SKM-1 (cell line): ENCODE data around the gene TCN2.
A peak's percentile ranks its signal among the peaks of the same experiment; 100 is the strongest.
"Not testable (repeated sequence)": the region's sequence is repeated elsewhere in the genome, so short reads cannot be mapped to it uniquely, and the experiment has no call there.

Experiments used
- DNase-seq: peaks from one replicate; lab custom pipeline; 2025; ENCODE audit not compliant: unreplicated experiment; lab: John Stamatoyannopoulos, UW

The TCN2 gene

DNA sequence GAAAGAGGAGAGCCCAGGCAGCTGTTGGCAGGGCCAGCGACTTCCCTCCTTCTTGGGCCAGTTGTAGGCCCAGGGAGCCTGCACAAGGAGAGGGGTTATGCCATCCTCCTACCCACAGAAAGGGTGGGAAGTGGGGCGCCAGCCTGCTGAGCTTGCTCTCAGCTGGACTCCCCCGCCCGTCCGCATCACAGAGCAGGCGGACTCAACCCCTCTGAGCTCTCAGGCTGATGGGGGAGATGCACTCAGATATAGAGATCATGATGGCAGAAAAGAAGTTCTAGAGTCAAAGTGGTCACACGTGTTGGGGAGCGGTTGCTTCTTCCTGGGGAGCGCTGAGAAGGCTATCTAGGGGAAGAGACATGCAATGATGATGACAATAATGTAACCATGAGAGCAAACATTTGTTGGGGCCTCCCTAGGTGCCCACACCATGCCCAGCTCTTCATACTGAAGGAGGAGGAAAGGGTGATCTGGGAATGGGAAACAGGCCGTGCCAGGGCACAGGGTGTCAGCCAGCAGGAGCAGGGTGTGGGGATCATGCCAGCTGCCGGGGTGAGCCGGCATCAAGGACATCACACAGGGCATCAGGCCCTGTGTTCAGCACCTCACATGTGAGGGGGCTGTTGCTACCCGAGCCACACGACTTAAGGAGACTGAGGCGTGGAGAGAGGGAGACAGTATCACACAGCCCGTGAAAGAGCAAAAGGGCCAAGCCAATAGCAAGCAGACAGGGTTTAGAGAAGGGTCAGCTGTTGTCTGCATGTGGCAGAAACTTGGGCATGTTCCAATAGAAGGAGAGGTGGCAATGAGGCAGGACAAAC, 36.3 kb downstream of the TCN2 start:
- DNase-seq = no peak

DNA sequence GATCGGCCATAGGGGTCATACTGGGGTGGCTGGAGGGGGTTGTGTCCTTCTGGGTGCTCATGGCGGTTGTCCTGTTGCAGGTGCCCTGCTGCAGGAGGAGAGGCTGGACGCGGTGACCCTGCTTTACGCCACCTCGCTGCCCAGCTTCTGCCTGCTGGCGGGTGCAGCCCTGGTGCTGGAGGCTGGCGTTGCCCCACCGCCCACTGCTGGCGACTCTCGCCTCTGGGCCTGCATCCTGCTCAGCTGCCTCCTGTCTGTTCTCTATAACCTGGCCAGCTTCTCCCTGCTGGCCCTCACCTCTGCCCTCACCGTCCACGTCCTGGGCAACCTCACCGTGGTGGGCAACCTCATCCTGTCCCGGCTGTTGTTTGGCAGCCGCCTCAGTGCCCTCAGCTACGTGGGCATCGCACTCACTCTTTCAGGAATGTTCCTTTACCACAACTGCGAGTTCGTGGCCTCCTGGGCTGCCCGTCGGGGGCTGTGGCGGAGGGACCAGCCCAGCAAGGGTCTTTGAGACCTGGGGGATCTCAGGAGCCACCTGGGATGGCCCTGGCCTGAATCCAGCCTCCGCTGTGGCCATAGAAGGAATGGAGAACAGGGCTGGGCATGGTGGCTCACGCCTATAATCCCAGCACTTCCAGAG, 39.7 kb downstream of the TCN2 start:
- no peak for DNase-seq

DNA sequence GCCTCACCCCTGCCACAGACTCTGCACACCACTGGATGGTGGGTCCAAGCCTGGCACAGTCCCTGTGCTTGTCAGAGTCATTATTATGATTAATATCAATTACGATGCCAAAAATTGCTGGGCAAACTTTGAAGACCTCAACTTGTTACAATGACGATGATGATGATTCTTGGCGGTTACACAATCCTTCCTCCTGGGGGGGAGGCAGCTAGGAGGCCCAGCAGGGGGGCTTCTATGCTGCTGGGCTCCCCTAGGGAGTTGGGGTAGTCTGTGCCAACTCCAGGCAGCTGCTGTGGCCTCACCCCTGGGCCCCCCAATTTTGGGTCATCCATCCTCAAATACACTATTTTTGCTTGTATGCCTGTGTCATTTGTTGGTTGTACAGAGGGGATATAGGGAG, 40.6 kb downstream of the TCN2 start:
- DNase-seq = no peak

DNA sequence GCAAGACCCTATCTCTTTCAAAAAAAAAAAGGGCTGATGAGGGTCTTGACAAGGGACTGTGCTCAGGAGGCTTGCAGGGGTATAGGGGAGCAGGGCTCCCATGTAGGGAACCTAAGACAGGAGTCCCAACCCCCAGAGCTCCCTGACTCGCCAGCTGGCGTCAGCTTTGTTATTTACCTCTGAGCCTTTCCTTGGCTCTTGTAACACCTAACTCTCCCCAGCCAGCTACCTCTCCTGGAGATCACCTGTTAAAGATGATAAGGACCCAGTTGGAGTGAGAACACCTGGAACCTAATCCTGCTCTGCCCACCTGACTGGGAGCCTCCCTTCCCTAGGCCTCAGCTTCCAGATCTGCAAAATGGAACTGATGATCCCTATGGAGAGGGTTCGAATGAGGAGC, 41.9 kb downstream of the TCN2 start:
- DNase-seq = no peak

DNA sequence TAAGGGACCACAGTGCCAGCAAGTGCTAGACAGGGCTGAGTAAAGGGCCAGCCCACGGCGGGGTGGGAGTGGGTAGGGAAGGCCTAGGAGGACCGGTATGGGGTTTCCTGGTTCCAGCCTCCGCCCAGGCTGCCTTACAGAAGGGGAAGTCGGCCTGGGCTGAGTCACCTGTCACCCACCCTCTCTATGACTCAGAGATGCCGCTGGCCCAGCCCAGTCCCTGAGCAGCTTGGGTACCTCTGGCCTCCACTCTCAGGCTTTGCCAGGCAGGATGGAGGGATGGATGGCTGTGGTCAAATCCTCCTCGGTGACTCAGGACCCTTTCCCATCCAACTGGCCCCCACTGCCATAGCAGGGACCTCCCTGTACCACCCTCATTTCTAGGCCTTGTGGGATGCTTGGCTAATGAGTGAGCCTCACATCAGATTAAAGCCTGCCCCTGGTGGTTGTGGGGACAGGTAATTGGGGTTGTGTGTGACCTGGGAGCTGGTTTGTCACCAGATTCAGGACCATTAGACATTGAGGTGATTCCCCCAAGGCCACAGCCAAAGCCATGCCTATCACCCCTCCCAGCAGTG, 42.5 kb downstream of the TCN2 start:
- peak; percentile 48 for DNase-seq

DNA sequence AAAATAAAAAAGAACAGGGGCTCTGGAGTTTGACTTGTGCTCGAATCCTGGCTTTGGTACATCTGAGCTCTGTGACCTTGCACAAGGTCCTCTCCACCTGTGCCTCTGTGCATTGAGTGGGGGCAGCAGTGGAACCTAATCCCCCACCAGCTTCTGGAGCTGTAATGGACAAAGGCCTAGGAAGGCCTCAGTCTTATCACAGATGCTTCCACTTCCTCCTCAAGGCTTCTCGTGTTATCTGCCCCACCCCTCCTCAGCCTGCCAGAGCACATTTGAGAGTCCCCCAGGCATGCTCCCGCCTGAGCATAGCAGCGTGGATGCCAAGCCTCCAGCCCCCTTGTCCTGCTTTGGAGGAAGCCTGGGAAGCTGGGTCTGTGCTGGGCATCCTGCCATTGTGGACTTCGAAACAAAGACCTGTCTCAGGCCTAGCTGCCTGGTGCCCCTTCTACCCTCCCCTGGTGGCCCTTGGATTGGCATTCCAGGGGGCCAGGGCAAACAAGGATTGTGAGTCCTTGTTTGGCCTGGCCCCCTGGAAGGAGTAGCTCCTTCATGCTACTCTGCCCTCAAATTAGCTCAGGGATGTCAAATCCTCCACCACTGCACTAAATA, 43.6 kb downstream of the TCN2 start:
- DNase-seq = no peak

DNA sequence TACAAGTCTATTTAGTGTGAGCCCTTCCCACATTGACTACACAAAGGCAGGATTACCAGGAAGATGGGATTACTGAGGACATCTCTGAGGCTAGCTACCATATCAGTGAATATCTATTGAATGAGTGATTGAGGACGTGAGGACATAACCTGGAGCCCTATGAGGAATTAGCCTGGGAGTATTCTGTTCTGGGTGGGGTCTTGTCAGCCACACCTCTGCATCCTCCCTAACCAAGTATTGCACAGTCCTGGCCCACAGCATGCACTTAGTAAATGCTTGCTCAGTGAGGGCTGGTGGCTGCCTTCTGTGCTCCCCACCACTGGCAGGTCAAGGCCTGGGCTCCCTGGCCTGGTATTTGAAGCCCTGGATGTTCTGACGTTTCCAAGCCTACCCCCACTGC, 45.9 kb downstream of the TCN2 start:
- DNase-seq = no peak

DNA sequence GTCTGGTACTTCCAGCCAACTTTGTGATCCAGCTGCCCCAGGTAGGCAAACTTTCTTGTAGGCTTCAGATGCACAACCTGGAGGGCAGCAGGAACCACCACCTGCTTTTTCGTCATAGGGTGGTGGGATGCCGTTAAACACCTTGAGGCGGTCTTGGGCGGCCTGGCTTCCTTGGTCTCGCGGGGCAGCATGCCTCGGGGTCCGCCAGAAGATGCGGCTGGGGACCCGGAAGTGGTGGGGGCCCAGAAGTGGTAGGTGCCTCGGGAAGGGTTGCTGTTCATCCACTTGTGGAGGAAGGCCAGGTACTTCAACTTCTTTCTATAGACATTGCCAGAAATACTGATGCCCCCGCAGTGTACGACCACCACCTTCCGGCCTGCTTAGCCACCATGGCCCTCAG, 47.4 kb downstream of the TCN2 start:
- no peak for DNase-seq

DNA sequence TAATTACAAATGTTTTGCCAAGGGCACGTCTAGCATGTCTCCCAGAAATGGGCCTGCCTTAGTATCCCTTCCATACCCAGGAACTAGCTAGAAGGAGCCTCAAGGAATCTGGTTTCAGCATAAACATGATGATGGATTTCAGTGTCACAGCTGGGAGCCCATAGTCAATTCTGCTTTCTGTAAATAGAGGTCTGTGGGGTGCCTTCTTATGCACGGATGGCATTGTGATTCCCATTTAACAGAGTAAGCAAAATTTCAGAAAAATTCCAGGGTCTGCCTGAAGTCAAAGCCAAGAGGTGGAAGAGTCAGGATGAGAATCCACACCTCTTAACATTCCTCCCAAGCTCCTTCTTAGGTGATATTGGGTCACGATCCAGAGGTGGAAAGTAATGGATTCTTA, 48.6 kb downstream of the TCN2 start:
- DNase-seq = no peak

DNA sequence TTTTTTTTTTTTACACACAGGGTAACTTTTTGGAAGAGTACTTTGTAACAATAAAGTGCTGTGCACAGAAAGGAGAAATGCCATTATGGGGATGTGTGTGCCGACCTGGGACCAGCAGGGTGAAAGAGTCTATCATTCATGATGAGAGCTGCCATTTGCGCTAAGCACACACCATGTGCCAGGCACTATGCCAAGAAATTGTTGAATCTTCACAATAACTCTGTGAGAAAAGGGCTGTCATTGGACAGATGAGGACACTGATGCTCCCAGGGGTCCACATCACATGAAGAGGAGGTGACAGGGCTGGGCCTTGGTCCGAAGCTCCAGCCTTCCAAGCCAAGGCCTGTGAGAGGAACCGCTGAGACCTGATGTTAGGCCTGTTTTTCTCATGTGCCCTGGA, 55.1 kb downstream of the TCN2 start:
- DNase-seq = no peak

DNA sequence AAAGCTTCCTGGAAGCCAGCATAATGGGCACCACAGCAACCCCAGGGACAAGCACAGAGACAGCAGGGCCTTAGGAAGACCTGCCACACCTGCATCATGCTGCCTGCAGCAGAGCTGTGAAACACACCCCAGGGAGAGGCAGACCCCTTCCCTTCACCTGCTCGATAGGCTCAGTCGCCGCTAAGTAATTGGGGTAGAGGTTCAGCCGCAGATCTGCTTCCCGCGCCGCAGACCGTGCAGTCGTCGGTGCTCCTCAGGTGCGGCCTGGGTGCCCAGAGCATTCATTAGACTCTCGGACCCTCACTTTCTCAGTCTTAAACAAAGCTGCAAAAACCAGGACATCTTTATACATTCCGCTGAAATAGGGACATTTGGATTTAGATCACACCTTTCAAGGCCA, 57.8 kb downstream of the TCN2 start:
- DNase-seq = no peak

DNA sequence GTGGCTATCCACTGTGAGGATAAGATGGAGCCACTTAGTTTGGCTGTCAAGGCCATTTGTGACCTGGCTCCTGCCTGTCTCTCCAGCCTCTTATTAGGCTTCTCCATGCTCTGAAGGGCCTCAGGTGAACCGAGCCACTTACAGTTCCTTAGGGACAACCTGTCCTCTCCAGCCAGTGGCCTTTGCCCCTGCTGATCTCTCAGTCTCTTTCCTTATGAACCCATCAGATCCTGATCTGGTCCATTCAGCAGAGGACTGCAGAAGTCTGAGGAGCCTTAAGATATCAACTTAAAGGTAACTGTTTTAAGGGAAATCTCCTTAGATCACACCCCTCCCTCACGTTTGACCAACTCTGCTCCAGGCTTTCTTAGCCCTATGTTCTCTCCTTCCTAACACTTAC, 58.3 kb downstream of the TCN2 start:
- DNase-seq = no peak

DNA sequence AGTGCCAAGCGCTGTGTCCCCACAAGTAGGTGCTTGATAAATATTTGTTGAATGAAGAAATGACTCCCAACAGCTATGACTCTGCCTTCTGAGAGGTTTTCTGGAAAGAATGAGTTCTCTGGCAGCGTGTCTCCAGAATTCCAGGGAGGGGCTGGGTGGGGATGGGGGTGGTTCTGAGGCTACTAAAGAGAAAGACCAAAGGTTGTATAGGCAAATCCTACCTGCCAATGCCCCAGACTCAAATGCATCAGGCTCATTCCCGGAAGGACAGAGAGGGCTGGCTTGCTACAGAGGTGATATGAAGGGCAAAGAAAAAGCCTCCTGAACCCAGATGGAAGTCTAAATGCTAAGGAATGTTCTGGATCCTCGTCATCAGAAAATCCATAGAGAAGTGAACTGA, 58.8 kb downstream of the TCN2 start:
- DNase-seq = no peak

DNA sequence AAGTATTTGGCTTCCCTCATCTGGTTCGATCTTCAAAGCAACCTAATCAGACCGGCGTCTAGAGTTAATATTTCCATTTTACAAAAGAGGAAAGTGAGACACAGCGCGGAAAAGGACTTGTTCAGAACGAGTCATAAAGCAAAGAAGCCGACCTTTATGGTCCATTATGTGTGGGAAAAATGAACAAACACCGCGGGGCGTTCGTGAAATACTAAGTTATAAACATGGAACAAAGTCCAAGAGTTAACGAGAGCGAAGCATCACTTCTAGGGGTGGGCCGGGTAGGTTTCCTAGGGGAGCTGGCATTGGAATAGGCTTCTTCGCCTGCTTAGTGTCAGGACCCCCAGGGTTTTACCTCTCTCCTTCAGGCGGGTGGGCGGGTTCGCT, 60.1 kb downstream of the TCN2 start:
- DNase-seq = no peak

DNA sequence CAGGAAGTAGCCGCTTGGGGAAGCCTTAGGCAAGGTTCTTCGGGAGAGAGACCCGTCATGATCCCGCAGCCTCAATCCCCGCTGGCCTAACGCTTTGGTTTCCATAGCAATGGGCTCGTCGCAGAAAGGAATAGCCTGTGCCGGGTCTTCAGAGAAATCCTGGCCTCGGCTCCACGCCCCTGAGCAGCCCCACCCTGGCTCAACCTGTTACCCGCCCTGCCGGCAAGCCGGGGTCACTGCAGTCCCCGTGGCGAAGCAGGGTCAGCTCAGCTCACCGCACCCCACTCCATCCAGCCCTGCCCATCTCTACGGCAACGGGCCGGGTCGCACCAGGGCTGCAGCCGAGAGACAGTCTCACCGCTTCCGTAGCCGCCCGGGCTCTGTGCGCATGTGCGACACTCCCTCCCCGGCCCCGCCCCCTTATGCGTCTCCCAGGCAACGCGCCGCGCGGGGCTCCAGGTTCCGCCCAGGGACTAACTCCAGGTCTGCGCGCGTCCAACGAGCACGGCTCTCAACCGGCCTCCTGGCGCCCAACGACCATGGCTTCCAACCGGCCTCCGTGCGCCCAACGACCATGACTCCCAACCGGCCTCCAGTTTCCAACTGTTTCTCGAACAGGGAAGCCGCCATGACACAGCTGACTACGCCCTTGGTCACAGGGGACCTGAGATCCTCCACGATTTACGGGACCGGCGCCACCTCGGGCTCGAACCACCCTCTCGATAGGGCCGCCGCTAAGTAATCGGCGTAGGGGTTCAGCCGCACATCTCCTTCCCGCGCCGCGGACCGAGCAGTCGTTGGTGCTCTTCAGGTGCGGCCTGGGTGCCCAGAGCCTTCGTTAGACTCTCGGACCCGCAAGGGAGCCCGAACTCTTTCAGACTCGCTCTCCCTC, 60.8 kb downstream of the TCN2 start, which contains the start of gene DUSP18:
DUSP18 (minus strand) TSS at position 382 of the 892 bp plus-strand sequence. CDS start 3,872 bp downstream, outside the sequence.
- peak; percentile 70 for DNase-seq

DNA sequence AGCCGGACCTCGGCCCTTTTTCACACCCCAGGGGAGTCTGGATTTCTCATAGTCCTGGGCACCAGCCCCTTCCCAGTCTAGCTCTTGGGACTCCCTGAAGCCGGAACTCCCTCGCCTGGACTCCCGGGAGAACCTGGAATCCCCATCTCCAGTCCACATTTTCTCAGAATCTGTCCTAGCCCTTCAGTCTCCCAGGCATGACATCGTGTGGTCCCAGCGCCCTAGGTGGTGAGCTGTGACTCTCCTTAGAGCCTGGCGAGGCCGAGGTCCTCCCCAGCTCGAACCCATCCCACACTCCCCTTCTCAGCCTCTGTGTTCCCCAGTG, 61.4 kb downstream of the TCN2 start:
- no peak for DNase-seq

DNA sequence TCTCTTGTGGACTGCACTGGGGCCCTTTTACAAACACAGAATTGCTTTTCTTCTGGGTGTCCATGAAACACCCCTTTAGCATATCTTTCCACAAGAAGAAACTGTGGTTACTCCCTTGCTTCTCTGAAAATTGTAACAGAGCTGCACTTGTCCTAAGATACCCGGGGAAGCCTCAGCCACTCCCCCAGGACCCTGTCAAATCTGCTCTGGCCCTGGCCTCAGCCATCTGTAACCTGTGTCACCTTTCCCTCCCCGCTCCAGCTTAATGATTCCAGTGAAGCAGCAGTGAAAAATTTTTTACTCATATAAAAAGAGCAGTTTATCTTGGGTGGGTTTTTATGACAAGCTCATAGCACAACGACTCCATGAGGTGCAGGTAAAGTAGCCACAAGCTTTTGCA, 64.1 kb downstream of the TCN2 start:
- no peak for DNase-seq

DNA sequence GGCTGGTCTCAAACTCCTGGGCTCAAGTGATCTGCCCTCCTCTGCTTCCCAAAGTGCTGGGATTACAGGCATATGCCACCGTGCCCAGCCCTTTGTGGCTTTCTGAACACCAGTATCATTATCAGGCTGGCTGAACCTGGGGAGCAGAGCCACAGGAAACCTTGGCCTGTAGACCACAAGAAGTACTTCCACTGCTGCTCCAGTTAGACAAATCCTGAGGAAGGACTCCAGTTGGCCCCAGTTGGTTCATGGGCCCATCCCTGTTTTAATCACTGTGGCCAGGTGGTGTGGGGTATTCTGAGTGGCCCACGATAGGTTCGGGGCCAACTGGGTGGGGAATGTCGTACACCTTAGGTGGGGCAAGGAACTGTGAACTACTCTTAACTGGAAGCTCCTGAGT, 66.2 kb downstream of the TCN2 start:
- no peak for DNase-seq

DNA sequence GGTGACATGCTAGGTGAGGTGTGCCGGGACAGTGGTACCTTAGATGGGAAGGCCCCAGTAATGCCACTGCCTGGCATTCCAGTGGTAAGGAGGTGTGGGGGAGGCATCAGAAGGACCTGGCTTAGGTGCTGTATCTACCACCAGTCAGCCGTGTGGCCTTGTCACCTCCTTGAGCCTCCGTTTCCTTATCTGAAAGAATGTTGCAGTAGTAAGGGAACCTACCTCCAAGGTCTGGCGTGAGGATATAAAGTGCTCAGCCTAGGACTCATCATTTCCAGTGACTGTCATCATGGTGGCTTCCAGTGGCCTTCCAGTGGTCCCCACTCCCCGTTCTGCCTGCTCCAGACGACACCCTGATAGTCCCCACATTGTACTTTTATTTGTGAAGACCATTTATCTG, 67.5 kb downstream of the TCN2 start:
- no peak for DNase-seq

DNA sequence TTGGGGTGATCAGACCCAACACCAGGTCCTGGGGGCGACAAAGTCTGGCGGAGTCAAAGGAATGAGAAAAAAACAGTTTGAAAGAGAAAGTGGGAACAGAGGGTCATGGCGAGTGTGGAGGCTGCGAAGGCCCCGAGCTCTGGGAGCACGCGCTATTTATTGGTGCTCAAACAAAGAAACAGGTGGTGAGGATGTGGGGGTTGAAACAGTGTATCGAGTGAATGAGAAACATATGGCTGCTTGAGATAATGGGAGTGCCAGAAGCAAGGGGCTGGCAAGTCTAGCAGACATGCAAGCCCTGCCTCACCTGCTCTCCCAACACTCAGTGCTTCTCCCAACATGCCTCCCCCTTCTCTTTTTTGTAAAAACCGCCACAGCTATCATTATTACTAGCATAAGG, 68.5 kb downstream of the TCN2 start:
- DNase-seq = no peak

DNA sequence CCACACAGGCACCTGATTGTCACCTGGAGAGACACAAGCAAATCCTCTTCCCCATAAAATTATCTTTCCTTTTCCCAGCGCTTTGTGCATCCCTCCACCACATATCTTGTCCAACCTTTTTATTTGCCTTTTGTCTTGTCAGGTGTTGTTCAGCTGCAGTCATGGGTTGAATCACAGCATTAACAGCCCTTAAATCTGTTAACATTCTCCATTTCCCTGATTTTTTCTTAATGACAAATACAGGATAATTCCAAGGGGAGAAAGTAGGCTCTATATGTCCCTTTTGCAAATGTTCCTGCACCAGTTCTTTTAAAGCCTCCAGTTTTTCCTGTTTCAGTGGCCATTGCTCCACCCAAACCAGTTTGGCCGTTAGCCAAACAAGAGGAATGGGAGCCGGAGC, 69.6 kb downstream of the TCN2 start:
- not testable (repeated sequence) for DNase-seq
